Measurements from ENCODE around the gene DAPL1.

DAPL1 gene

GRCh38 chr2:158803506-158803905 is 8.4 kb downstream of the DAPL1 start (continued):
- TF ChIP-seq, protein P1, sequence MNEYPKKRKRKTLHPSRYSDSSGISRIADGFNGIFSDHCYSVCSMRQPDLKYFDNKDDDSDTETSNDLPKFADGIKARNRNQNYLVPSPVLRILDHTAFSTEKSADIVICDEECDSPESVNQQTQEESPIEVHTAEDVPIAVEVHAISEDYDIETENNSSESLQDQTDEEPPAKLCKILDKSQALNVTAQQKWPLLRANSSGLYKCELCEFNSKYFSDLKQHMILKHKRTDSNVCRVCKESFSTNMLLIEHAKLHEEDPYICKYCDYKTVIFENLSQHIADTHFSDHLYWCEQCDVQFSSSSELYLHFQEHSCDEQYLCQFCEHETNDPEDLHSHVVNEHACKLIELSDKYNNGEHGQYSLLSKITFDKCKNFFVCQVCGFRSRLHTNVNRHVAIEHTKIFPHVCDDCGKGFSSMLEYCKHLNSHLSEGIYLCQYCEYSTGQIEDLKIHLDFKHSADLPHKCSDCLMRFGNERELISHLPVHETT (tag by site-specific recombination; IDR thresholded peaks at IDR 0.05) = no peak
- TF ChIP-seq RBAK (tag by site-specific recombination; IDR thresholded peaks at IDR 0.05) = no peak

DNA sequence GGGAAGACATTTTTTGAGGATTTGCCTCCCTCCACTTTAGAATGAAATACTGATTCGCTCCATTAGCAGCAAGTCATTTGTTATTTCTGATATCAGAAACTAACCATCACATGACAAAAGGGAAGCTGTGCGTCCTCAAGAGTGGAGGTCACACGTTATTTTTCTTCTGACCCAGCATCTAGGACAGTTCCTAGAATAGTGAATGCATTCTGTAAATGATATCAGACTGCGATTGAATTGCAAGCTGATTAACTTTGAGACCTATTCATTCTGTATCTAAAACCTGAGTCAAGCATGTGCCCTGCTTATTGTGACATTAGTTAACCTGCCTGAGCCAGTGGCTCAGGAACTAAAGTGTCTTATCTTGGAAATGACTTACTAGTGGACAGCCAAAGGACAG is 10.1 kb downstream of the DAPL1 start:
- Histone ChIP-seq H3K36me3 (ENCODE audit: control insufficient read depth in 2 of 2, insufficient read depth in 1 of 2, low read length in 2 of 2) (no peaks in the 10 kb centered on the region), H3K4me3 (ENCODE audit: low read depth, low read length) (no peak overlapping the region), H3K27ac (ENCODE audit: extremely low read depth, low read depth, low read length) (no peak overlapping the region), H3K9me3 (ENCODE audit: control insufficient read depth, insufficient read depth, low read depth, low read length) (no peaks in the 10 kb centered on the region), H3K4me1 (ENCODE audit: control insufficient read depth, insufficient read depth, low read length) (no peaks in the 10 kb centered on the region)
- ChIA-PET CTCF (interaction anchor here (0.5 to 0.7 kb wide), 2 partner anchors 51 to 1247 kb away, joined by 3 to 5 read pairs; no protein-coding TSS in a partner anchor), POLR2A (no interaction called here)
- TF ChIP-seq ZSCAN4 (tag by site-specific recombination; IDR thresholded peaks at IDR 0.05) = no peak
- TF ChIP-seq ZBTB6 (tag by site-specific recombination; IDR thresholded peaks at IDR 0.05) = no peak
- TF ChIP-seq OVOL3 (tag by site-specific recombination; IDR thresholded peaks at IDR 0.05) = no peak
- TF ChIP-seq ZNF138 (tag by site-specific recombination; IDR thresholded peaks at IDR 0.05; ENCODE audit: borderline replicate concordance) = no peak
- no peak for TF ChIP-seq KLF16 (tag by site-specific recombination; IDR thresholded peaks at IDR 0.05)
- TF ChIP-seq, protein P2, sequence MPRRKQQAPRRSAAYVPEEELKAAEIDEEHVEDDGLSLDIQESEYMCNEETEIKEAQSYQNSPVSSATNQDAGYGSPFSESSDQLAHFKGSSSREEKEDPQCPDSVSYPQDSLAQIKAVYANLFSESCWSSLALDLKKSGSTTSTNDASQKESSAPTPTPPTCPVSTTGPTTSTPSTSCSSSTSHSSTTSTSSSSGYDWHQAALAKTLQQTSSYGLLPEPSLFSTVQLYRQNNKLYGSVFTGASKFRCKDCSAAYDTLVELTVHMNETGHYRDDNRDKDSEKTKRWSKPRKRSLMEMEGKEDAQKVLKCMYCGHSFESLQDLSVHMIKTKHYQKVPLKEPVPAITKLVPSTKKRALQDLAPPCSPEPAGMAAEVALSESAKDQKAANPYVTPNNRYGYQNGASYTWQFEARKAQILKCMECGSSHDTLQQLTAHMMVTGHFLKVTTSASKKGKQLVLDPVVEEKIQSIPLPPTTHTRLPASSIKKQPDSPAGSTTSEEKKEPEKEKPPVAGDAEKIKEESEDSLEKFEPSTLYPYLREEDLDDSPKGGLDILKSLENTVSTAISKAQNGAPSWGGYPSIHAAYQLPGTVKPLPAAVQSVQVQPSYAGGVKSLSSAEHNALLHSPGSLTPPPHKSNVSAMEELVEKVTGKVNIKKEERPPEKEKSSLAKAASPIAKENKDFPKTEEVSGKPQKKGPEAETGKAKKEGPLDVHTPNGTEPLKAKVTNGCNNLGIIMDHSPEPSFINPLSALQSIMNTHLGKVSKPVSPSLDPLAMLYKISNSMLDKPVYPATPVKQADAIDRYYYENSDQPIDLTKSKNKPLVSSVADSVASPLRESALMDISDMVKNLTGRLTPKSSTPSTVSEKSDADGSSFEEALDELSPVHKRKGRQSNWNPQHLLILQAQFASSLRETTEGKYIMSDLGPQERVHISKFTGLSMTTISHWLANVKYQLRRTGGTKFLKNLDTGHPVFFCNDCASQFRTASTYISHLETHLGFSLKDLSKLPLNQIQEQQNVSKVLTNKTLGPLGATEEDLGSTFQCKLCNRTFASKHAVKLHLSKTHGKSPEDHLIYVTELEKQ (tag by site-specific recombination; IDR thresholded peaks at IDR 0.05; ENCODE audit: borderline replicate concordance) = no peak
- no peak for TF ChIP-seq ZNF433 (tag by site-specific recombination; IDR thresholded peaks at IDR 0.05; ENCODE audit: low read depth)
- TF ChIP-seq ZNF501 (tag by site-specific recombination; IDR thresholded peaks at IDR 0.05) = no peak
- no peak for TF ChIP-seq ZNF521 (tag by site-specific recombination; IDR thresholded peaks at IDR 0.05)
- no peak for TF ChIP-seq ZNF549 (tag by site-specific recombination; IDR thresholded peaks at IDR 0.05)
- TF ChIP-seq ZFP69B (tag by site-specific recombination; IDR thresholded peaks at IDR 0.05) = no peak
- TF ChIP-seq ZNF148 (tag by site-specific recombination; IDR thresholded peaks at IDR 0.05; ENCODE audit: borderline replicate concordance) = no peak
- TF ChIP-seq TRIM28 (IDR thresholded peaks at IDR 0.05; ENCODE audit: borderline replicate concordance, low read length) = no peak
- TF ChIP-seq ZNF2 (tag by site-specific recombination; IDR thresholded peaks at IDR 0.05) = no peak
- no peak for TF ChIP-seq ZNF677 (tag by site-specific recombination; IDR thresholded peaks at IDR 0.05)
- TF ChIP-seq, protein P1 (tag by site-specific recombination; IDR thresholded peaks at IDR 0.05) = no peak
